PC-9 (cell line): ENCODE measurements around the gene SIX4. TPM values are rescaled to one million over a fixed set of nuclear protein-coding genes. Genes with fewer than 3 reads are reported as not detected.

ENCODE experiments used
- BruUV-seq: library from RNA; stranded (reverse); fragments of 400-500 nt; replicated peaks from 2 replicates; lab custom pipeline; 2021; lab: Mats Ljungman, UMichigan
- CTCF ChIA-PET: fragments of 300-600 bp; sonication (Branson Sonifier 250); formaldehyde crosslinking; loops from one replicate; lab custom pipeline; 2022; ENCODE audit warnings: antibody characterized with exemption; lab: Charles Lee
- POLR2A ChIA-PET: fragments of 300-600 bp; sonication (Branson Sonifier 250); formaldehyde crosslinking; loops from one replicate; lab custom pipeline; 2022; ENCODE audit warnings: antibody characterized with exemption; ENCODE audit not compliant: unreplicated experiment; lab: Charles Lee
- DNase-seq, 2 experiments: peaks; one replicate each; pipeline versions ENCODE4 v3.0.0 to v3.0.0-alpha.2; 2015 to 2022; ENCODE audit warnings: mixed read lengths in 1 of 2
- H2AFZ ChIP-seq: fragments of 200-600 bp; sonication (generic); 2 replicates; pipeline ENCODE4 v1.8.1; 2017; ENCODE audit warnings: antibody characterized with exemption
- H3F3A ChIP-seq: fragments of 200-600 bp; sonication (generic); 2 replicates; pipeline ENCODE4 v1.8.1; 2017; ENCODE audit warnings: antibody characterized with exemption, mild to moderate bottlenecking, low read depth; ENCODE audit not compliant: insufficient read depth
- H3K27ac ChIP-seq: fragments of 200-600 bp; sonication (generic); 2 replicates; pipeline ENCODE4 v1.6.1; 2016; ENCODE audit warnings: mixed run types
- H3K27me3 ChIP-seq: fragments of 200-600 bp; sonication (generic); 2 replicates; pipeline ENCODE4 v1.6.1; 2016; ENCODE audit warnings: low read depth, mixed run types; ENCODE audit not compliant: insufficient read depth
- H3K36me3 ChIP-seq: fragments of 200-600 bp; sonication (generic); 2 replicates; pipeline ENCODE4 v1.6.1; 2016; ENCODE audit warnings: low read depth, mixed run types
- H3K4me1 ChIP-seq: fragments of 200-600 bp; sonication (generic); replicated peaks from 2 replicates; pipeline ENCODE4 v1.6.1; 2016; ENCODE audit warnings: mixed run types; ENCODE audit not compliant: insufficient read depth
- H3K4me2 ChIP-seq: fragments of 200-600 bp; sonication (generic); 2 replicates; pipeline ENCODE4 v1.6.1; 2017; ENCODE audit warnings: mixed run types
- H3K4me3 ChIP-seq: fragments of 200-600 bp; sonication (generic); 2 replicates; pipeline ENCODE4 v1.6.1; 2016; ENCODE audit warnings: mixed run types
- H3K79me2 ChIP-seq: fragments of 200-600 bp; sonication (generic); 2 replicates; pipeline ENCODE4 v1.6.1; 2017; ENCODE audit warnings: low read depth, mixed run types
- H3K9me2 ChIP-seq: fragments of 200-600 bp; sonication (generic); 2 replicates; pipeline ENCODE4 v1.8.1; 2017; ENCODE audit warnings: mild to moderate bottlenecking; ENCODE audit not compliant: insufficient read depth
- H3K9me3 ChIP-seq: fragments of 200-600 bp; sonication (generic); 2 replicates; pipeline ENCODE4 v1.8.1; 2016; ENCODE audit warnings: low read depth; ENCODE audit not compliant: insufficient read depth
- H4K20me1 ChIP-seq: fragments of 200-600 bp; sonication (generic); 2 replicates; pipeline ENCODE4 v1.8.1; 2017; ENCODE audit not compliant: insufficient read depth
- EZH2 ChIP-seq: fragments of 200-600 bp; sonication (generic); IDR thresholded peaks from 2 replicates; pipeline ENCODE4 v1.8.0; 2017; ENCODE audit warnings: antibody characterized with exemption, low read depth
- intact Hi-C: fragments of 100-400 bp; cut with micrococcal nuclease; formaldehyde crosslinking; loops from one replicate; pipeline ENCODE4 v1.10.0; 2022; ENCODE audit not compliant: unreplicated experiment
- total RNA-seq: library from RNA; stranded (reverse); gene quantifications from 2 replicates; pipeline ENCODE4 v1.2.3, GENCODE V29; 2021
- TF ChIP-seq, protein P1 (sequence below): fragments of 200-600 bp; sonication (generic); conservative IDR thresholded peaks from 2 replicates; pipeline ENCODE4 v1.6.1; 2017; ENCODE audit warnings: mixed run types, antibody characterized with exemption, mild to moderate bottlenecking, moderate library complexity

The SIX4 gene
- total RNA-seq, 1 experiment from 2014 or later, result 31.0 TPM

DNA sequence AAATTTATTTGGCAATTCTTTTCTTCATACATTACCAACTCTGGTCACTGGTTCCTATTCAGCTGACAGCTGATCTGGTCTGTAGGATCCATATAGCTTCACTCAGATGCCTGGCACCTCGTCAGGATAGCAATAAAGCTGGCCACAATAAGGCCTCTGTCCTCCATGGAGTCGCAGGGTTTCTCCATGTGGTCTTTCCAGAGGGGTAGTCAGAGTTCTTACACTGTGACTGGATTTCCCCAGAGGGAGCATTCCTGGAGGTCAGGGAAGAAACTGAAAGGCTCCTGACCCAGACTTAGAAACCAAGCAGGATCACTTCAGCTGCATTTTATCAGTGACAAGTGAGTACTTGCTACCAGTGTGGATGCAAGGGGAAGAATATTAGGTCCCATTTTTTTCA lies 39.9 kb downstream of the SIX4 start:
- 0 out of 2 replicates have a peak, but pooled peaks cover 5% of the 10 kb centered on the region for H3F3A ChIP-seq
- intact Hi-C loops, result no loop called here
- no peaks in the 10 kb centered on the region for H3K9me2 ChIP-seq
- no peaks in the 10 kb centered on the region for H4K20me1 ChIP-seq
- H3K4me1 ChIP-seq, result peaks cover 10% of the 10 kb centered on the region
- H3K4me2 ChIP-seq, result no peak overlapping the region
- no peak for DNase-seq
- H3K36me3 ChIP-seq, result no peaks in the 10 kb centered on the region
- no peaks in the 10 kb centered on the region for H3K27me3 ChIP-seq
- H3K4me3 ChIP-seq, result no peak overlapping the region
- ChIA-PET CTCF (no interaction called here), POLR2A (no interaction called here)
- no peaks in the 10 kb centered on the region for H3K79me2 ChIP-seq
- BruUV-seq, result no TSS peak
- no peak for TF ChIP-seq EZH2
- TF ChIP-seq, protein P1, sequence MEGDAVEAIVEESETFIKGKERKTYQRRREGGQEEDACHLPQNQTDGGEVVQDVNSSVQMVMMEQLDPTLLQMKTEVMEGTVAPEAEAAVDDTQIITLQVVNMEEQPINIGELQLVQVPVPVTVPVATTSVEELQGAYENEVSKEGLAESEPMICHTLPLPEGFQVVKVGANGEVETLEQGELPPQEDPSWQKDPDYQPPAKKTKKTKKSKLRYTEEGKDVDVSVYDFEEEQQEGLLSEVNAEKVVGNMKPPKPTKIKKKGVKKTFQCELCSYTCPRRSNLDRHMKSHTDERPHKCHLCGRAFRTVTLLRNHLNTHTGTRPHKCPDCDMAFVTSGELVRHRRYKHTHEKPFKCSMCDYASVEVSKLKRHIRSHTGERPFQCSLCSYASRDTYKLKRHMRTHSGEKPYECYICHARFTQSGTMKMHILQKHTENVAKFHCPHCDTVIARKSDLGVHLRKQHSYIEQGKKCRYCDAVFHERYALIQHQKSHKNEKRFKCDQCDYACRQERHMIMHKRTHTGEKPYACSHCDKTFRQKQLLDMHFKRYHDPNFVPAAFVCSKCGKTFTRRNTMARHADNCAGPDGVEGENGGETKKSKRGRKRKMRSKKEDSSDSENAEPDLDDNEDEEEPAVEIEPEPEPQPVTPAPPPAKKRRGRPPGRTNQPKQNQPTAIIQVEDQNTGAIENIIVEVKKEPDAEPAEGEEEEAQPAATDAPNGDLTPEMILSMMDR, result no peak
- no peak overlapping the region for H3K27ac ChIP-seq
- H3K9me3 ChIP-seq, result no peaks in the 10 kb centered on the region
- H2AFZ ChIP-seq, result peak overlapping the region; percentile 61; the same call in 1 of the 2 replicates

DNA sequence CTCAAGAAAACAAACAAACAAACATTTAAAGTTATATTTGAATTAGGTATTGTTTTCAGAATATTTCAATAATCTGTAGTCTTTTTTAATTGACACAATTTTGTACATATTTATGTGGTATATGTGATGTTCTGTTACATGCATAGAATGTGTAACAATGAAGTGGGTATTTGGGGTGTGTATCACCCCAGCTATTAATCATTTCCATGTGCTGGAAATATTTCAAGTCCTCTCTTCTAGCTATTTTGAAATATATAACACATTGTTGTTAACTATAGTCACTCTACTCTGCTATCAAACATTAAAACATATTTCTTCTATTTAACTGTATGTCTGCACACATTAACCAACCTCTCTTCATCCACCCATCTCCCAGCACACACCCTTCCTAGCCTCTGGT lies 42.9 kb downstream of the SIX4 start:
- CTCF ChIA-PET, result no interaction called here
- intact Hi-C loops, result no loop called here
- H3K36me3 ChIP-seq, result no peaks in the 10 kb centered on the region
- no peaks in the 10 kb centered on the region for H3K27me3 ChIP-seq
- H4K20me1 ChIP-seq, result no peaks in the 10 kb centered on the region
- H3K4me3 ChIP-seq, result no peak overlapping the region
- no peak overlapping the region for H3K4me2 ChIP-seq
- no peak overlapping the region for H2AFZ ChIP-seq
- H3K9me2 ChIP-seq, result no peaks in the 10 kb centered on the region; the same call in 1 of the 2 replicates
- no peaks in the 10 kb centered on the region for H3K79me2 ChIP-seq
- H3K27ac ChIP-seq, result no peak overlapping the region
- TF ChIP-seq, protein P1, result no peak
- no peak for TF ChIP-seq EZH2
- no peaks in the 10 kb centered on the region for H3K9me3 ChIP-seq
- POLR2A ChIA-PET, result interaction anchor here (0.6 kb wide), 1 partner anchor 18 kb away, joined by 3 read pairs; no protein-coding TSS in a partner anchor
- no TSS peak for BruUV-seq
- H3F3A ChIP-seq, result no peaks in the 10 kb centered on the region
- DNase-seq, result no peak
- H3K4me1 ChIP-seq, result no peaks in the 10 kb centered on the region

DNA sequence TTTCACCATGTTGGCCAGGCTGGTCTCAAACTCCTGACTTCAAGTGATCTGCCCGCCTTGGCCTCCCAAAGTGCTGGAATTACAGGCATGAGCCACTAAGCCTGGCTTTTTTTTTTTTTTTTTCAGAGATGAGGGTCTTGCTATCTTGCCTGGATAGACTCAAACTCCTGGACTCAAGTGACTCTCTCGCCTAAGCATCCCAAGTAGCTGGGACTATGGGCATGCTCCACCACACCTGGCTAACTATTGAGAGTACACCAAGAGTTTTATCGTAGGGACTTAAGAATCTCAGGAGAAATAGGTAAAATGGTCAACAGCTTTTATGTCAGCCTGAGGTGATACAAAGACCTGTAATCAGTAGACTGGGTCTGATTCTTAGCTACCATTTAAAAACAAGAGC lies 43.6 kb downstream of the SIX4 start:
- intact Hi-C loops, result no loop called here
- no peak overlapping the region for H3K4me3 ChIP-seq

More for the DNA sequence above, 43.6 kb downstream of the SIX4 start:
- H3K9me3 ChIP-seq, result no peaks in the 10 kb centered on the region
- no peaks in the 10 kb centered on the region for H3F3A ChIP-seq
- no peaks in the 10 kb centered on the region for H3K36me3 ChIP-seq
- BruUV-seq, result no TSS peak
- no peaks in the 10 kb centered on the region for H3K4me1 ChIP-seq
- no peak overlapping the region for H3K4me2 ChIP-seq
- H3K27me3 ChIP-seq, result no peaks in the 10 kb centered on the region
- H3K27ac ChIP-seq, result no peak overlapping the region
- no peaks in the 10 kb centered on the region for H4K20me1 ChIP-seq
- ChIA-PET CTCF (no interaction called here), POLR2A (no interaction called here)
- no peak overlapping the region for H2AFZ ChIP-seq
- no peak for DNase-seq
- no peaks in the 10 kb centered on the region for H3K79me2 ChIP-seq
- no peaks in the 10 kb centered on the region; the same call in 1 of the 2 replicates for H3K9me2 ChIP-seq
- TF ChIP-seq, protein P1, result no peak
- no peak for TF ChIP-seq EZH2
